HG02623 (cell line): ENCODE results near the gene ANKMY1.
"Not testable (repeated sequence)": the region's sequence is repeated elsewhere in the genome, so short reads cannot be mapped to it uniquely, and the experiment has no call there.

Source experiments
- ATAC-seq: cut with Tn5 transposase; IDR thresholded peaks from one replicate; pipeline ENCODE4 v1.9.1; 2021; ENCODE audit warnings: moderate library complexity; ENCODE audit not compliant: unreplicated experiment

Gene ANKMY1

GRCh38 chr2:240556553-240557100, 1.2 kb downstream of the ANKMY1 start:
- ATAC-seq = no peak

GRCh38 chr2:240555541-240556250, 2.1 kb downstream of the ANKMY1 start:
- no peak for ATAC-seq

- no peak for ATAC-seq
Measured at GRCh38 chr2:240554767-240555493, 2.9 kb downstream of the ANKMY1 start.

GRCh38 chr2:240553956-240554480, 3.8 kb downstream of the ANKMY1 start:
- ATAC-seq = no peak

GRCh38 chr2:240551811-240552210, 6.0 kb downstream of the ANKMY1 start:
- ATAC-seq = no peak

GRCh38 chr2:240551288-240551687, 6.5 kb downstream of the ANKMY1 start:
- no peak for ATAC-seq

GRCh38 chr2:240539906-240540305, 17.9 kb downstream of the ANKMY1 start:
- ATAC-seq = no peak

GRCh38 chr2:240539101-240539500, 18.7 kb downstream of the ANKMY1 start:
- ATAC-seq = not testable (repeated sequence)

GRCh38 chr2:240538031-240538780, 19.6 kb downstream of the ANKMY1 start:
- no peak for ATAC-seq

- ATAC-seq = no peak
Measured at GRCh38 chr2:240532031-240532775, 25.6 kb downstream of the ANKMY1 start.

- ATAC-seq = no peak
Measured at GRCh38 chr2:240531038-240531437, 26.8 kb downstream of the ANKMY1 start.

GRCh38 chr2:240530181-240530580, 27.6 kb downstream of the ANKMY1 start:
- ATAC-seq = no peak

- no peak for ATAC-seq
Measured at GRCh38 chr2:240529344-240529999, 28.3 kb downstream of the ANKMY1 start.

- ATAC-seq = no peak
Measured at GRCh38 chr2:240528406-240529040, 29.3 kb downstream of the ANKMY1 start.

- ATAC-seq = no peak
Measured at GRCh38 chr2:240527153-240527750, 30.5 kb downstream of the ANKMY1 start.

GRCh38 chr2:240526521-240526920, 31.3 kb downstream of the ANKMY1 start:
- no peak for ATAC-seq

- ATAC-seq = no peak
Measured at GRCh38 chr2:240525802-240526201, 32.0 kb downstream of the ANKMY1 start.

GRCh38 chr2:240524963-240525718, 32.6 kb downstream of the ANKMY1 start:
- ATAC-seq = no peak
